Peyer's patch (tissue), 4 donors: ENCODE data around the gene RAP1A. TPM values are rescaled to one million over a fixed set of nuclear protein-coding genes. Genes with fewer than 3 reads are reported as not detected.
"Not testable (repeated sequence)": the region's sequence is repeated elsewhere in the genome, so short reads cannot be mapped to it uniquely, and the experiment has no call there.

Experiments
- DNase-seq, 3 donors: peaks; one replicate each; pipeline ENCODE4 v3.0.0-alpha.2; 2017 to 2019
- H3K27ac ChIP-seq, 4 donors: fragments of 200-600 bp; sonication (generic); one replicate each; pipeline ENCODE4 v1.5.1; 2016 to 2019
- H3K27me3 ChIP-seq, 2 donors: fragments of 200-600 bp; sonication (generic); one replicate each; pipeline ENCODE4 v1.5.1; 2019
- H3K36me3 ChIP-seq, 3 donors: fragments of 200-600 bp; sonication (generic); one replicate each; pipeline ENCODE4 v1.5.1; 2016 to 2019
- H3K4me1 ChIP-seq, 4 donors: fragments of 200-600 bp; sonication (generic); one replicate each; pipeline ENCODE4 v1.5.1; 2016 to 2019
- H3K4me3 ChIP-seq, 4 donors: fragments of 200-600 bp; sonication (generic); 1 replicate in 3 of 4; 2 replicates in 1 of 4; pipeline ENCODE4 v1.5.1; 2016 to 2019; ENCODE audit warnings: mild to moderate bottlenecking in 1 of 4
- H3K9me3 ChIP-seq, 4 donors: fragments of 200-600 bp; sonication (generic); one replicate each; pipeline ENCODE4 v1.5.1; 2016 to 2019; ENCODE audit warnings: mild to moderate bottlenecking in 1 of 4
- CTCF ChIP-seq, 6 experiments: fragments of 450-650 bp in 4 of 6; fragments of 200-600 bp in 2 of 6; sonication (generic) in 1 of 6; IDR thresholded peaks; one replicate each; pipeline ENCODE4 v1.5.1; 2017 to 2019; ENCODE audit warnings: antibody characterized with exemption in 6 of 6, mild to moderate bottlenecking in 3 of 6, moderate library complexity in 1 of 6
- POLR2A ChIP-seq, 2 donors: fragments of 450-650 bp; IDR thresholded peaks; one replicate each; pipeline ENCODE4 v1.5.1; 2017; ENCODE audit warnings: antibody characterized with exemption in 2 of 2, mild to moderate bottlenecking in 2 of 2, moderate library complexity in 2 of 2
- total RNA-seq, 4 donors: library from RNA; depleted of rRNA; stranded (reverse); fragments of >200 nt; gene quantifications; one replicate each; pipeline ENCODE4 v1.1.0, GENCODE V29; 2016

Gene RAP1A
- total RNA-seq, 4 donors from 2014 or later, result 16.5 to 66.0 (median 46.2) TPM

- Histone ChIP-seq H3K36me3 (no peaks in the 10 kb centered on the region), H3K4me1 (peaks cover 0 to 26% (median 4%) of the 10 kb centered on the region in 4 donors), H3K4me3 (peak within 1 kb of the TSS; percentile 47 to 66 (median 58)), H3K27ac (peak within 1 kb of the TSS; percentile 74 to 90 (median 80)), H3K27me3 (no peaks in the 10 kb centered on the region), H3K9me3 (no peaks in the 10 kb centered on the region)
- TF ChIP-seq POLR2A (IDR thresholded peaks at IDR 0.05) (peak; percentile 52 to 53), CTCF (IDR thresholded peaks at IDR 0.05) (peak in 1 of 6 experiments; percentile 1)
- DNase-seq, result peak; percentile 82 to 95 (median 91)
These were observed 119.8 kb downstream of the RAP1A start, which contains the start of gene INKA2 for GRCh38 chr1:111739194-111739924. INKA2 (minus strand) TSS chr1:111739395; CDS start chr1:111739242, 153 bp downstream.

GRCh38 chr1:111739925-111740765 lies 120.6 kb downstream of the RAP1A start:
- TF ChIP-seq POLR2A (IDR thresholded peaks at IDR 0.05), result no peak
- TF ChIP-seq CTCF (IDR thresholded peaks at IDR 0.05), result no peak
- Histone ChIP-seq H3K27me3 (no peaks in the 10 kb centered on the region), H3K4me3 (peak overlapping the region; percentile 47 to 66 (median 58)), H3K27ac (peak overlapping the region; percentile 74 to 90 (median 80)), H3K9me3 (no peaks in the 10 kb centered on the region), H3K36me3 (no peaks in the 10 kb centered on the region), H3K4me1 (peaks cover 0 to 26% (median 4%) of the 10 kb centered on the region in 4 donors)
- peak; percentile 43 to 77 (median 65) for DNase-seq

- not testable (repeated sequence) for DNase-seq, H3K9me3 ChIP-seq, H3K27ac ChIP-seq, H3K36me3 ChIP-seq, H3K4me3 ChIP-seq, H3K27me3 ChIP-seq
- H3K4me1 ChIP-seq, result peaks cover 0 to 23% (median 4%) of the 10 kb centered on the region in 4 donors
These were observed 122.7 kb downstream of the RAP1A start for GRCh38 chr1:111742292-111742691.

- TF ChIP-seq POLR2A (IDR thresholded peaks at IDR 0.05) (no peak), CTCF (IDR thresholded peaks at IDR 0.05) (no peak)
- no peaks in the 10 kb centered on the region for H3K9me3 ChIP-seq
- H3K27ac ChIP-seq, result peak overlapping the region in 1 of 4 donors; percentile 20
- peaks cover 0 to 16% (median 4%) of the 10 kb centered on the region in 4 donors for H3K4me1 ChIP-seq
- H3K36me3 ChIP-seq, result no peaks in the 10 kb centered on the region
- no peaks in the 10 kb centered on the region for H3K27me3 ChIP-seq
- DNase-seq, result no peak
- H3K4me3 ChIP-seq, result no peak overlapping the region
These were observed 123.5 kb downstream of the RAP1A start for GRCh38 chr1:111742938-111743549.

- Histone ChIP-seq H3K27ac (peak overlapping the region in 1 of 4 donors; percentile 20), H3K9me3 (no peaks in the 10 kb centered on the region), H3K4me3 (no peak overlapping the region), H3K36me3 (no peaks in the 10 kb centered on the region), H3K4me1 (peaks cover 0 to 9% (median 2%) of the 10 kb centered on the region in 4 donors), H3K27me3 (no peaks in the 10 kb centered on the region)
- no peak for DNase-seq
- no peak for TF ChIP-seq CTCF (IDR thresholded peaks at IDR 0.05)
- no peak for TF ChIP-seq POLR2A (IDR thresholded peaks at IDR 0.05)
These were observed 124.1 kb downstream of the RAP1A start for GRCh38 chr1:111743679-111744101.
